Measurements from ENCODE around the gene DBNDD2.

The DBNDD2 gene

GRCh38 chr20:45452772-45453691 lies 44.9 kb downstream of the DBNDD2 start:
- DNase-seq = no peak

- DNase-seq = no peak
Observed at GRCh38 chr20:45456632-45457031, 48.5 kb downstream of the DBNDD2 start.

- no peak for DNase-seq
Observed at GRCh38 chr20:45459606-45460005, 51.5 kb downstream of the DBNDD2 start.

Data from 8988T (cell line).